Nephron (organoid): ENCODE measurements around the gene GXYLT2.
A peak's percentile ranks its signal among the peaks of the same experiment; 100 is the strongest.
"Not testable (repeated sequence)": the region's sequence is repeated elsewhere in the genome, so short reads cannot be mapped to it uniquely, and the experiment has no call there.

Source experiments
- H3K27ac Mint-ChIP-seq, 3 experiments: 2 replicates each; pipeline ENCODE4 v1.8.0; 2020; ENCODE audit warnings: mixed read lengths in 3 of 3, mild to moderate bottlenecking in 2 of 3, moderate library complexity in 1 of 3
- H3K27me3 Mint-ChIP-seq: 2 replicates; pipeline ENCODE4 v1.8.0; 2021; ENCODE audit warnings: low read depth, mild to moderate bottlenecking, moderate library complexity, mixed read lengths
- H3K36me3 Mint-ChIP-seq: 2 replicates; pipeline ENCODE4 v1.8.0; 2020; ENCODE audit warnings: low read depth, mixed read lengths
- H3K4me1 Mint-ChIP-seq: 2 replicates; pipeline ENCODE4 v1.8.0; 2020; ENCODE audit warnings: mixed read lengths
- H3K4me3 Mint-ChIP-seq, 3 experiments: 2 replicates each; pipeline ENCODE4 v1.8.0; 2020; ENCODE audit warnings: mild to moderate bottlenecking in 3 of 3, mixed read lengths in 3 of 3, moderate library complexity in 2 of 3
- H3K9me3 Mint-ChIP-seq: 2 replicates; pipeline ENCODE4 v1.8.0; 2020; ENCODE audit warnings: mixed read lengths
- TF ChIP-seq, protein P1 (sequence below), 3 experiments: fragments of 200-600 bp; sonication (generic); IDR thresholded peaks; one replicate each; pipeline ENCODE4 v1.5.0; 2021; ENCODE audit warnings: antibody characterized with exemption in 3 of 3; ENCODE audit not compliant: unreplicated experiment in 3 of 3

Gene GXYLT2

DNA sequence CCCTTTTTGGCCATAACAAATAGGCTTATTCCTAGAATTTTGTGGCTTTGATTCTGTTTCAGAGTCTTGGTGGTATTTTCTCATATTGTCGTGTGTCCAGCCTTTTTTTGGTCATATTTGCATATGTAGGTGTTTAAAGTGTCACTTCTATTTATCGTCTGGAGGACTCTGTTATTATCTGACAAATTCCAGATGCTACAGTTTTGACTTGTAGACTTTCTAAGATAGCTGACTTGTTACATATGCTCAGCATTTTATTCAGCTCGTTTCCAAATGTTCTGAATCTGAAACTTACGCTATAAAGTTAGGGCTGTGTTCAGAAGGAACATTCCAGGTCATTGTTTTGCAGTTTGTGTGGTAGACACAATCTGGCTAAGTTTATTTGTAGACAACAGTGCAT lies 110.6 kb downstream of the GXYLT2 start:
- H3K27ac Mint-ChIP-seq, result peak overlapping the region; percentile 36 to 77 (median 69)
- H3K4me1 Mint-ChIP-seq, result peaks cover 45% of the 10 kb centered on the region
- TF ChIP-seq, protein P1, sequence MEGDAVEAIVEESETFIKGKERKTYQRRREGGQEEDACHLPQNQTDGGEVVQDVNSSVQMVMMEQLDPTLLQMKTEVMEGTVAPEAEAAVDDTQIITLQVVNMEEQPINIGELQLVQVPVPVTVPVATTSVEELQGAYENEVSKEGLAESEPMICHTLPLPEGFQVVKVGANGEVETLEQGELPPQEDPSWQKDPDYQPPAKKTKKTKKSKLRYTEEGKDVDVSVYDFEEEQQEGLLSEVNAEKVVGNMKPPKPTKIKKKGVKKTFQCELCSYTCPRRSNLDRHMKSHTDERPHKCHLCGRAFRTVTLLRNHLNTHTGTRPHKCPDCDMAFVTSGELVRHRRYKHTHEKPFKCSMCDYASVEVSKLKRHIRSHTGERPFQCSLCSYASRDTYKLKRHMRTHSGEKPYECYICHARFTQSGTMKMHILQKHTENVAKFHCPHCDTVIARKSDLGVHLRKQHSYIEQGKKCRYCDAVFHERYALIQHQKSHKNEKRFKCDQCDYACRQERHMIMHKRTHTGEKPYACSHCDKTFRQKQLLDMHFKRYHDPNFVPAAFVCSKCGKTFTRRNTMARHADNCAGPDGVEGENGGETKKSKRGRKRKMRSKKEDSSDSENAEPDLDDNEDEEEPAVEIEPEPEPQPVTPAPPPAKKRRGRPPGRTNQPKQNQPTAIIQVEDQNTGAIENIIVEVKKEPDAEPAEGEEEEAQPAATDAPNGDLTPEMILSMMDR (IDR thresholded peaks at IDR 0.05; ENCODE audit: unreplicated experiment in 3 of 3), result no peak
- peaks cover 39% of the 10 kb centered on the region for H3K36me3 Mint-ChIP-seq
- H3K4me3 Mint-ChIP-seq, result peak overlapping the region; percentile 82 to 91 (median 84)
- H3K27me3 Mint-ChIP-seq, result peaks cover 3% of the 10 kb centered on the region
- H3K9me3 Mint-ChIP-seq, result no peaks in the 10 kb centered on the region

DNA sequence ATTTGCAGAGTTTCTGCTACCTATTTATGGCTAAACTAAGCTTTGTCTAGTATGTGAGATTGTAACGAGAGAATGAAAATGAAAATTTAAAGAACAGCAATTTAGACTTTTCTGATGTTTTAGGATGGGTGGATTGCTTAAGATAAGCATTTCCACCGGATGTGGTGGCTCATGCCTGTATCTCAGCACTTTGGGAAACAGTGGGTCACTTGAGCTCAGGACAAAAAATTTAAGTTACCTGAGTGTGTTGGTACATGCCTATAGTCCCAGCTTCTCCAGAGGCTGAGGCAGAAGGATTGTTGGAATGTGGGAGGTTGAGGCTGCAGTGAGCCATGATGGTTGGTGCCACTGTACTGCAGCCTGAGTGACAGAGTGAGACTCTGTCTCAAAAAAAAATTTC lies 112.1 kb downstream of the GXYLT2 start:
- Mint-ChIP-seq H3K4me3 (peak overlapping the region; percentile 57 to 60 (median 60)), H3K27me3 (peaks cover 3% of the 10 kb centered on the region), H3K9me3 (no peaks in the 10 kb centered on the region), H3K4me1 (peaks cover 46% of the 10 kb centered on the region), H3K36me3 (peaks cover 51% of the 10 kb centered on the region), H3K27ac (peak overlapping the region in 1 of 3 experiments; percentile 43)
- TF ChIP-seq, protein P1 (IDR thresholded peaks at IDR 0.05; ENCODE audit: unreplicated experiment in 3 of 3), result no peak

DNA sequence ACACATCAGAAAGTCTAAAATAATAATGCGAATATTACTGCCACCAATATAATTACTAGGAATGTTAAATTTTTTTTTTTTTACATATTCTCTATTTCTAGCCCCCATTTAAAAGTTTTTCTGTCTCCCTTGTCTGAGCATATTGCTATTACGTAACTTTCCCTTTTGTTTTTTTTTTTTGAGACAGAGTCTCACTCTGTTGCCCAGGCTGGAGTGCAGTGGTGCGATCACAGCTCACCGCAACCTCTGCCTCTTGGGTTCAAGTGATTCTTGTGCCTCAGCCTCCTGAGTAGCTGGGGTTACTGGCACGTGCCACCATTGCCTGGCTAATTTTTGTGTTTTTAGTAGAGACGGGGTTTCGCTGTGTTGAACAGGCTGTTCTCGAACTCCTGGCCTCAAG lies 115.2 kb downstream of the GXYLT2 start:
- peaks cover 70% of the 10 kb centered on the region for H3K36me3 Mint-ChIP-seq
- peak overlapping the region in 1 of 3 experiments; percentile 48 for H3K27ac Mint-ChIP-seq
- H3K4me3 Mint-ChIP-seq, H3K9me3 Mint-ChIP-seq, H3K27me3 Mint-ChIP-seq: not testable (repeated sequence)
- peaks cover 46% of the 10 kb centered on the region for H3K4me1 Mint-ChIP-seq

DNA sequence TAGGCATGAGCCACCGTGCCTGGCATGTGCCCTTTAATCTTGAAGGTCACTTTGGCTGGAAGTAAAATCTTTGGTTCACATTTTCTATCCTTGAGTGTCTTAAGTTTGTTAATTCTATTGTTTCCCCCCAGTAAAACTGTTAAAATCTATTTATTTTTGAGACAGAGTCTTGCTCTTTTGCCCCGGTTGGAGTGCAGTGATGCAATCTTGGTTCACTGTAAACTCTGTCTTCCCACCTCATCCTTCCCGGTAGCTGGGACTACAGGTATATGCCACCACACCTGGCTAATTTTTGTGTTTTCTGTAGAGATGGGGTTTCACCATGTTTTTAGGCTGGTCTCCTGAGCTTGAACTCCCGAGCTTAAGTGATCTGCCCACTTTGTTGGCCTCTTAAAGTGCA lies 116.5 kb downstream of the GXYLT2 start:
- H3K4me1 Mint-ChIP-seq, result peaks cover 46% of the 10 kb centered on the region
- TF ChIP-seq, protein P1 (IDR thresholded peaks at IDR 0.05; ENCODE audit: unreplicated experiment in 3 of 3), result no peak
- H3K27me3 Mint-ChIP-seq, result no peaks in the 10 kb centered on the region
- no peak overlapping the region for H3K27ac Mint-ChIP-seq
- peaks cover 74% of the 10 kb centered on the region for H3K36me3 Mint-ChIP-seq
- no peaks in the 10 kb centered on the region for H3K9me3 Mint-ChIP-seq
- H3K4me3 Mint-ChIP-seq, result no peak overlapping the region

DNA sequence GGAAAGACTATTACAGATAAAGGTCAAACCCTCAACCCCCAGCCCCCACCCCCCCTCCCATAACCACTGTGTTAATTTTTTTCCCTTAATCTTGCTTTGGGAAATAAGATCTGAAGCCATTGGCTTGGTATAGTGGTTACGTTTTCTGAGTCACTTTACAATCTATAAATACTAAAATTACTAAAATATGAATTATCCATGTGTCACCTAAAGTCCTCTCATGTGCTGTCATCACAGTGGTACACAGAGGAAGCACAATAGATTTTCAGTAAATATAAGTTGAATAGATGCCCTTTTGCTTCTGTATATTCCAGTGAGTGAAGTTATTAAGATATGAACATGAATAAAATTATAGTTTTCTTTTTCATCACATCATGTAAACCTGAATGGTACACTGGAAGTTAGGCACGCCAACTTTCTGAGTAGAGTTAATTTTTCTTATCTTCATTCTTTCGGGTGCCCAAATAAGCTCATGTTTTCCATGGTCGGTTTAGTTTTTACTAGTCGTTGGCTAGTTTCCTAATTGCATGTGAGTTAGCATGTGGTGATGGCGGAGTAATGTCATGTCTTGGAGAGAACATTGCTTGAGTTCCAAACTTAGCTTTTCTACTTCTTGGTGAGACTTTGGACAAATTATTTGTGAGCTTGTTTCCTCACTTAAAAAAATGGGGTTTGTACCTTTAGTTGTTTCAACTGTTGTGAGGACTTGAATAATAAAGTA lies 120.3 kb downstream of the GXYLT2 start:
- no peak overlapping the region for H3K4me3 Mint-ChIP-seq
- no peaks in the 10 kb centered on the region for H3K9me3 Mint-ChIP-seq
- TF ChIP-seq, protein P1 (IDR thresholded peaks at IDR 0.05; ENCODE audit: unreplicated experiment in 3 of 3), result no peak
- H3K27me3 Mint-ChIP-seq, result no peaks in the 10 kb centered on the region
- H3K27ac Mint-ChIP-seq, result no peak overlapping the region
- peaks cover 72% of the 10 kb centered on the region for H3K36me3 Mint-ChIP-seq
- H3K4me1 Mint-ChIP-seq, result peaks cover 44% of the 10 kb centered on the region

DNA sequence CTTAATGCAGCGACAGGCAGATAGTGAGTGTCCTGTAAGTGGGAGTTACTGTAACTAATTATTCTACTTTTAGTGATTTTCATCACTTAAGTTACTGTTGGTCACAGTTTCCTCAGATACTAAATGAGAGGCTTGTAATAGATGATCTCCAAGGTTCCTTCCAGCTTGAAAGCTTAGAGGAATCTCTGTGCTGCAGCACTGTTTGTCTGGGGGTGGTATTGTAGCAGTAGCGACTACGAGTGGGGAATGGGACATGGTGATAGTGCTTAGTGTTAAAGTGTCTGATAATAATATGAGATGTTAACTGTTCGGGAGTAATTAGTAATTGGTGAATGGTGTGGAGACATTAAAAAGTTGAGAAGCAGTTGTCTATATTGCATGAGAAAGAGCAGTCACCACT lies 121.2 kb downstream of the GXYLT2 start:
- TF ChIP-seq, protein P1 (IDR thresholded peaks at IDR 0.05; ENCODE audit: unreplicated experiment in 3 of 3), result no peak

More for the DNA sequence above, 121.2 kb downstream of the GXYLT2 start:
- H3K4me3 Mint-ChIP-seq, result no peak overlapping the region
- H3K27ac Mint-ChIP-seq, result peak overlapping the region in 1 of 3 experiments; percentile 3
- H3K36me3 Mint-ChIP-seq, result peaks cover 66% of the 10 kb centered on the region
- H3K4me1 Mint-ChIP-seq, result peaks cover 39% of the 10 kb centered on the region
- no peaks in the 10 kb centered on the region for H3K9me3 Mint-ChIP-seq
- H3K27me3 Mint-ChIP-seq, result no peaks in the 10 kb centered on the region
